Ovary (tissue), 3 donors: ENCODE data around the gene TTC28.

Experiments used
- EP300 ChIP-seq: sonication (generic); formaldehyde crosslinking; IDR thresholded peaks from one replicate; pipeline ENCODE4 v1.6.1; 2017; ENCODE audit warnings: antibody characterized with exemption
- POLR2A ChIP-seq: fragments of 450-650 bp; IDR thresholded peaks from one replicate; pipeline ENCODE4 v1.6.1; 2017; ENCODE audit warnings: antibody characterized with exemption, mild to moderate bottlenecking, moderate library complexity
- TF ChIP-seq, protein P1 (sequence below), 3 donors: fragments of 450-650 bp in 2 of 3; fragments of 200-600 bp in 1 of 3; IDR thresholded peaks; one replicate each; pipeline versions ENCODE4 v1.5.1 to v1.8.0; 2016 to 2022; ENCODE audit warnings: antibody characterized with exemption in 3 of 3, mild to moderate bottlenecking in 1 of 3
- donor health status: DM: no; HTN: no; CAD: no.

- TF ChIP-seq, protein P1, sequence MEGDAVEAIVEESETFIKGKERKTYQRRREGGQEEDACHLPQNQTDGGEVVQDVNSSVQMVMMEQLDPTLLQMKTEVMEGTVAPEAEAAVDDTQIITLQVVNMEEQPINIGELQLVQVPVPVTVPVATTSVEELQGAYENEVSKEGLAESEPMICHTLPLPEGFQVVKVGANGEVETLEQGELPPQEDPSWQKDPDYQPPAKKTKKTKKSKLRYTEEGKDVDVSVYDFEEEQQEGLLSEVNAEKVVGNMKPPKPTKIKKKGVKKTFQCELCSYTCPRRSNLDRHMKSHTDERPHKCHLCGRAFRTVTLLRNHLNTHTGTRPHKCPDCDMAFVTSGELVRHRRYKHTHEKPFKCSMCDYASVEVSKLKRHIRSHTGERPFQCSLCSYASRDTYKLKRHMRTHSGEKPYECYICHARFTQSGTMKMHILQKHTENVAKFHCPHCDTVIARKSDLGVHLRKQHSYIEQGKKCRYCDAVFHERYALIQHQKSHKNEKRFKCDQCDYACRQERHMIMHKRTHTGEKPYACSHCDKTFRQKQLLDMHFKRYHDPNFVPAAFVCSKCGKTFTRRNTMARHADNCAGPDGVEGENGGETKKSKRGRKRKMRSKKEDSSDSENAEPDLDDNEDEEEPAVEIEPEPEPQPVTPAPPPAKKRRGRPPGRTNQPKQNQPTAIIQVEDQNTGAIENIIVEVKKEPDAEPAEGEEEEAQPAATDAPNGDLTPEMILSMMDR (IDR thresholded peaks at IDR 0.05) = no peak
- TF ChIP-seq POLR2A (no peak), EP300 (no peak)
Measured at GRCh38 chr22:28023036-28023435, 656.6 kb downstream of the TTC28 start.
